Keratinocyte (primary cell): ENCODE results near the gene GMEB2.

Experiments
- CTCF ChIP-seq, 3 experiments: IDR thresholded peaks in 1 of 3; conservative IDR thresholded peaks in 1 of 3; optimal IDR thresholded peaks in 1 of 3; 2 replicates in 2 of 3; 3 replicates in 1 of 3; pipeline versions ENCODE3 to v1.5.1; 2011; ENCODE audit warnings: low read length in 3 of 3, mild to moderate bottlenecking in 3 of 3, moderate library complexity in 2 of 3, control low read depth in 1 of 3, inconsistent platforms in 1 of 3; ENCODE audit not compliant: insufficient read depth in 2 of 3; ENCODE audit errors: extremely low read depth in 1 of 3
- EZH2 ChIP-seq: IDR thresholded peaks from one replicate; pipeline ENCODE4 v1.6.1; 2012; ENCODE audit warnings: inconsistent platforms, mild to moderate bottlenecking, low read length, moderate library complexity

- TF ChIP-seq CTCF (optimal IDR thresholded peaks at IDR 0.05 in 1 of 3, IDR thresholded peaks at IDR 0.05 in 1 of 3, conservative IDR thresholded peaks at IDR 0.05 in 1 of 3; ENCODE audit: extremely low read depth in 1 of 3, insufficient read depth in 2 of 3, low read length in 3 of 3), result no peak
- no peak for TF ChIP-seq EZH2
Measured at GRCh38 chr20:63668351-63668750, 41.5 kb upstream of the GMEB2 start.
